ENCODE data around the gene HAAO.

Gene HAAO

GRCh38 chr2:42812899-42813479 is 20.6 kb upstream of the HAAO start:
- DNase-seq (ENCODE audit: low read depth): no peak

GRCh38 chr2:42810971-42811811 is 18.8 kb upstream of the HAAO start:
- DNase-seq (ENCODE audit: low read depth): no peak

GRCh38 chr2:42810121-42810970 is 18.0 kb upstream of the HAAO start:
- peak; percentile 82 for DNase-seq (ENCODE audit: low read depth)

- DNase-seq (ENCODE audit: low read depth): peak; percentile 74
Measured at GRCh38 chr2:42809819-42810120, 17.4 kb upstream of the HAAO start.

DNA sequence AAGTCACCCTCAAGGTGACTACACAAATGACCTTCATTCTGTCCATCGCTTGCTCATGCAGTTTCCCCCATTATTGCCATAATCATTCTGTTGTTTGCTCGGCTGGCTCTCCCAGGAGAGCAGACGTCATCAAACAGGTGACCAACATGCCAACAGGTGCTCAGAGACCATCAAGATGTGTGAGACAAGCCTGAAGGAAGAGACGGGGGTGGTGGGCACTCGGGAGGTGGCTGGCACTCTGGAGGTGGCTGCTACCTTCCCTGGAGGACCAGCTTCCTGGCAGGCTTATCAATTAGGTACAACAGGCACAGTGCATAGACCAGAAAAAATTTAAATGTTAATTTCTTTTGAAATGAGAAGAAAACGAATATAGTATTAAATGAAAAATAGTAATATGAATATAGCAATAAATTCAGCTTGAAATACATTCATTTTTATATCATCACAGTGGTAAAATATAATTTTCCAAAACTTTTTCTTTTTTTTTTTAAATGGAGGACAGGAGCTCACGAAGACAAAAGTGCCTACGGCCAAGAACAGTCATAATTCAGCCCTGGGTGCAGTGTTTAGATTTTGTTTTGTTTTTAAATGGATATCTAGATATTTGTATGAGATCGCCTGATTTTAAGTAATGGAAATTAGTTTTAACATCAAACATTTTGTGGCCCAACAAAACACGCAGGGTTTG is 16.9 kb upstream of the HAAO start:
- DNase-seq (ENCODE audit: low read depth): no peak

GRCh38 chr2:42808301-42808700 is 15.9 kb upstream of the HAAO start:
- no peak for DNase-seq (ENCODE audit: low read depth)

GRCh38 chr2:42806786-42807185 is 14.4 kb upstream of the HAAO start:
- no peak for DNase-seq (ENCODE audit: low read depth)

DNA sequence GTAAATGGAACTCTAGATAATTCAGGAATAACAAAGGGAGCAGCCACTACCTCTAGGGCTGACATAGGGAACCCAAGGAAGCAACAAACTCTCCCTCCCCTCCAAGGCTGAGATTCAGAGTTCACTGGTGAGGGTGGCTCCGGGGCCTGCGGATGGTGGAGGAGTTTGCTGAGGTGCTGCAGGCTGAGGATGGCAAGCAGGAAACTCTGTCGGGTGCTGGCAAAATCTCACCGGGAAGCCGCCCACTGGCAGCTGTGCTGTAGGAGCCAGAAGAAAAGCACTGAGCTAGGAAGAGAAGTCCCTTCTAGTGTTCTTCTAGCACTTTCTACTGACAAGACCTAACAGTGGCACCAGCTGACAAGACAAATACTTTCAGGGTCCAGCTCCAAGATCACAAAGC is 12.5 kb upstream of the HAAO start:
- no peak for DNase-seq (ENCODE audit: low read depth)

DNA sequence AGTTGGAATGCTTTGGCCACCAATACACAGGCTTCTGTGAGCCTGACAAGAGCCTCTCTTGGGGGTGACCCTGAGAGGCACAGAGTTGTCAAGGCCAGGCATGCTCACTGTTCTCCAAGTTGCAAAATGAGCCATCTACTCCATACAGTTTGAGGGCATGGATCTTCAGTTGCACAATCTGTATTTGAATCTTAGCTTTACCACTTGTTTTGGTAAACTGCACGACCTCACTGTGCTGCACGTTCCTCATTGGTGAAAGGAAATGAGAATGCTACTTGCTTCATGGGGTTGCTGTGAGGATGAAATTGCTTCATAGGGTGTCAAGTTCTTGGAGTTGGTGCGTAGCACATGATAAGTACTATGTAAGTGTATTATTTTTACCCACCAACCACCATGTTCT is 12.0 kb upstream of the HAAO start:
- DNase-seq (ENCODE audit: low read depth): no peak

GRCh38 chr2:42802150-42802549 is 9.8 kb upstream of the HAAO start:
- no peak for DNase-seq (ENCODE audit: low read depth)

DNA sequence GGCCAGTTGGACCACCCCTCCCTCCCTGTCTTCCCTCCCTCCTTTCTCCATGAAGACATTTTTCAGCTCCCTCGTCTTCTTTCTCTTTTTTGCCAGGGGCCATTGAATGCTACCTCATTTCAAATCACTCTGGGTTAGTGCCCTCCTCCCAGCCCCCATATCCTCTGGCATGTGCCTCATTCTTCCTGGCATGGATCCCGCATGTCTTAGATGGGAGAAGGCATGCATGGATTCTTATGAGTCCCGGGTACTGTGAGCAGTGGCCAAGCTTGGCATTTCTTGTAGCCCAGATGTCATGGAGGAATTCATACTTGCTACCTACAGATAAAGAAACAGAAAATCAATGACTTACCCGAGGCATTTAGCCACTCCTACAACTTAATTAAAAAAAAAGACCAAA is 9.0 kb upstream of the HAAO start:
- no peak for DNase-seq (ENCODE audit: low read depth)

- DNase-seq (ENCODE audit: low read depth): no peak
Measured at GRCh38 chr2:42800981-42801380, 8.6 kb upstream of the HAAO start.

DNA sequence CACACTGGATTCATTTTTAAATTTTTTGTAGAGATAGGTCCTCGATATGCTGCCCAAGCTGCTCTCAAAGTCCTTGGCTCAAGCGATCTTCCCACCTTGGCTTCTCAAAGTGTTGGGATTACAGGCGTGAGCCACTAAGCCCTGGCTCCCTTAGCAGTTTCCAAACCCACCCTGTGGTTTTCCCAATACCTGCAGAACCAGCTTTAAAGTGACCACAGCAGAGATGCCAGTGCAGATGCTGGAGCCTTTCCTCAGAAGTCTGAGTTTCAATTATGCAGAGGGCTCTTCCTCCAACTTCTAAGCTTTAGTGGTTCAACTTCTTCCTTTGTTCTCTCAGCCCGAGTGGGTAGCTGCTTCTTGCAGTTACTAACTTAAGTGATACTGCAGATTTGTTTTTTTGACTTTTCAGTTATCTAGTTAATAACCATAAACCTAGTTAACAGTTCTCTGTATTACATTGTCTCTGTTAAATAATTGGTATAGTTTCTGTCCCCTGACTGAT is 8.1 kb upstream of the HAAO start:
- DNase-seq (ENCODE audit: low read depth): no peak

- DNase-seq (ENCODE audit: low read depth): no peak
Measured at GRCh38 chr2:42799881-42800280, 7.5 kb upstream of the HAAO start.

DNA sequence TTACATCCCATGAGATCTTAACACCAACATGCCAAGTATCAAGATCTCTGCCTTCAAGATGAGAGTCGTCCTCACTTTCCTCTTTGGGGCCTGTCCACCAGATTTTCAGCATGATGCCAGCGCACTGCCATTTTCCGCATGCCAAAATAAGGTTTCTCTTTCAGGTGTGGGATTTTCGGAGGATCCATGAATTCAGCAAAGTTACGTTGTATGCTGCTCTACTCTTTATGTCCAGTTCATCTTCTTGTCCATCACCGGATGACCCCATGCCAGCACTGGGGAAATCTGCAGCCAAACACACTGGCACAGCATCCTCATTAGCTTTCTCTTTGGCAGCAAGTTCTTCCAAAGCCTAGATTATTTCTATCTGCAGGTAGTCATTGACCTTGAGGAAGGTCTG is 4.9 kb upstream of the HAAO start:
- no peak for DNase-seq (ENCODE audit: low read depth)

DNA sequence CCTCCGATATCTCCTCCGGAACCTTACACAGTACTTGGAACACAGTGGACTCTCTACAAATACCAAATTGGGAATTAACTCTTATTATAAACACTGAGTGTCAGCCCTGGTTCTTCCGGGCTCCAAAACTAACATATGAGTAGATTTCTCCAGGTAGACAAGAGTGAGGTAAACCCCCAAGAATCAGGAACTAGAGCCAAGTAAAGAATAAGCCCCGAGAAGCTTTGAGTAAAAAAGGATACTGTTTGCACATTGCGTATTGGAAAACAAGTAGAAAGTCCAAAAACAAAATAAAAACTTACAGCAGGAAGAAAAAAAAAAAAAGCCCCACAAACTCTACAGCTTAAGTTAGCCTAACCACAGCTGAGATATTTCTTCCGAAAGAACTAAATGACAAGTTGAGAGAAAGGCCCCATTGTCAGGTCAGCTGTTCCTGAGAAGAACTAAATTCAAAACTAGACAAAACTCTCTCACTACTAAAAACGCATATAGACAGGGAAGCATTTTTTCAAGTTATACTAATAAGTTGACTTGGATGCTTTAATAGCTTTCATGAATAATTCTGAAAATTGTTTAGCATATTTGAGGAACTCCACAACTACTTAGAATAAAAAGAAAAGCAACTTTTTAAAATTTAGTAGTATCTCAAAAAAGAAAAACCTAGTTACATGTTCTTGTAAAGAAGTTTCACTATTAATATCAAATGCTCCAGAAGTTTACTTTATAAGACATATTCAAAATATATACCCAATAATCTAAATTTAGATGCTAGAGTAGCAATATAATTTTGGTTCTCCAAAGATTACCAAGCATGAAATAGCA is 4.3 kb upstream of the HAAO start:
- no peak for DNase-seq (ENCODE audit: low read depth)

GRCh38 chr2:42795841-42796301 is 3.5 kb upstream of the HAAO start:
- DNase-seq (ENCODE audit: low read depth): no peak

- DNase-seq (ENCODE audit: low read depth): no peak
Measured at GRCh38 chr2:42795275-42795674, 2.9 kb upstream of the HAAO start.

GRCh38 chr2:42794271-42795046 is 2.1 kb upstream of the HAAO start:
- DNase-seq (ENCODE audit: low read depth): no peak

All from stromal cell of bone marrow (primary cell).